ENCODE data around the gene AFMID. TPM values are rescaled to one million over a fixed set of nuclear protein-coding genes. Genes with fewer than 3 reads are reported as not detected.

The AFMID gene
- total and polyA plus RNA-seq, 2 of the 13 experiments (the other 11 are each of a cell fraction or from before 2014, with no cell fraction given), result 249 to 270 TPM

DNA sequence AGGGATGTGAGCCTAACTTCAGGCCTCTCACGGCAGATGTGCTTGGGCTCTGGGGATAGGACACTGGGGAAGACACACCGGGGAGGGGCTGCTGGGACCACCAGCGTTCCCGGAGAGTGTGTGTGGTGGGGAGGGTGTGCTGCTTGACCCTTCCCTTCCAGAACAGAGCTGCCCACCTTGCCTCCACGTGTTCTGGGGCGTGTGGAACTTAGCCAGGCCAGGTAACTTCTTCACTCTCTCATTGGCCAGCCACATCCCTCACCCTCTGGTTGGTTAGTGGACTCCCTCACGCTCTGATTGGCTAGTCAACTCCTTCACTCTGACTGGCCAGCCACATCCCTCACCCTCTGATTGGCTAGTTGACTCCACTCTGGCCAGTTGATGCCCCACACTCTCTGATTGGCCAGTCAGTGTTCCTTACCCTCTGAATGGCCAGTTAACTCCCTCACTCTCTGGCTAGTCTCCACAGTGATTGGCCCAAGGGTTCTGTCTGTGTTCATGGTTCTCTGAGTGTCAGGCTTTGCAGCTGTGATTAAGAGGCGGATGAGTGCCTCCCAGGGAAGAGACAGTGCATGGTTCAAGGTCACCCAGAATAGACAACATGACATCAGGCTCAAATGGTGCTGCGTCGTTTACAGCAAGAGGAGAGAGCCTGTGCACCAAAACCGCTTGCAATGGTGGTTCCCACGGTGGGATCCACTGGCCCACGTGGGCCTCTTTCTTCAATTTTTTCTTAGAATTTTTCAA, 54.3 kb downstream of the AFMID start (continued):
- TF ChIP-seq ZNF619 (CRISPR knock-in tag; IDR thresholded peaks at IDR 0.05) (no peak; the same call in 1 of the 2 replicates), HNRNPL (IDR thresholded peaks at IDR 0.05; ENCODE audit: low read depth, low read length) (no peak), MBNL3 (CRISPR knock-in tag; conservative IDR thresholded peaks at IDR 0.05) (0 out of 2 replicates have a peak, but pooled peaks have one; percentile 17), RCOR2 (CRISPR knock-in tag; IDR thresholded peaks at IDR 0.05) (peak; percentile 43; the same call in 1 of the 2 replicates), JUN (CRISPR knock-in tag; IDR thresholded peaks at IDR 0.05) (0 out of 2 replicates have a peak, but pooled peaks have one; percentile 55), HOXA3 (CRISPR knock-in tag; IDR thresholded peaks at IDR 0.05) (peak; percentile 84), ZKSCAN5 (CRISPR knock-in tag; IDR thresholded peaks at IDR 0.05) (no peak), THAP11 (CRISPR knock-in tag; IDR thresholded peaks at IDR 0.05) (peak; percentile 86), ZMAT3 (CRISPR knock-in tag; conservative IDR thresholded peaks at IDR 0.05) (0 out of 2 replicates have a peak, but pooled peaks have one; percentile 66), ZNF614 (CRISPR knock-in tag; IDR thresholded peaks at IDR 0.05; ENCODE audit: borderline replicate concordance) (no peak), ISL2 (CRISPR knock-in tag; IDR thresholded peaks at IDR 0.05) (0 out of 2 replicates have a peak, but pooled peaks have one; percentile 12), ZNF350 (CRISPR knock-in tag; IDR thresholded peaks at IDR 0.05; ENCODE audit: borderline replicate concordance, low read depth) (peak; percentile 65; the same call in 1 of the 2 replicates), ZNF883 (CRISPR knock-in tag; IDR thresholded peaks at IDR 0.05; ENCODE audit: not compliant biosample characterization) (peak; percentile 63), IRX3 (CRISPR knock-in tag; IDR thresholded peaks at IDR 0.05; ENCODE audit: borderline replicate concordance, low read depth) (peak; percentile 82; the same call in 1 of the 2 replicates), FOXO1 (CRISPR knock-in tag; IDR thresholded peaks at IDR 0.05) (peak; percentile 76), CEBPG (CRISPR knock-in tag; IDR thresholded peaks at IDR 0.05) (peak; percentile 48; the same call in 1 of the 2 replicates)
- TF ChIP-seq, protein P1, sequence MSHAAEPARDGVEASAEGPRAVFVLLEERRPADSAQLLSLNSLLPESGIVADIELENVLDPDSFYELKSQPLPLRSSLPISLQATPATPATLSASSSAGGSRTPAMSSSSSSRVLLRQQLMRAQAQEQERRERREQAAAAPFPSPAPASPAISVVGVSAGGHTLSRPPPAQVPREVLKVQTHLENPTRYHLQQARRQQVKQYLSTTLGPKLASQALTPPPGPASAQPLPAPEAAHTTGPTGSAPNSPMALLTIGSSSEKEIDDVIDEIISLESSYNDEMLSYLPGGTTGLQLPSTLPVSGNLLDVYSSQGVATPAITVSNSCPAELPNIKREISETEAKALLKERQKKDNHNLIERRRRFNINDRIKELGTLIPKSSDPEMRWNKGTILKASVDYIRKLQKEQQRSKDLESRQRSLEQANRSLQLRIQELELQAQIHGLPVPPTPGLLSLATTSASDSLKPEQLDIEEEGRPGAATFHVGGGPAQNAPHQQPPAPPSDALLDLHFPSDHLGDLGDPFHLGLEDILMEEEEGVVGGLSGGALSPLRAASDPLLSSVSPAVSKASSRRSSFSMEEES (CRISPR knock-in tag; IDR thresholded peaks at IDR 0.05), result no peak
- TF ChIP-seq, protein P2, sequence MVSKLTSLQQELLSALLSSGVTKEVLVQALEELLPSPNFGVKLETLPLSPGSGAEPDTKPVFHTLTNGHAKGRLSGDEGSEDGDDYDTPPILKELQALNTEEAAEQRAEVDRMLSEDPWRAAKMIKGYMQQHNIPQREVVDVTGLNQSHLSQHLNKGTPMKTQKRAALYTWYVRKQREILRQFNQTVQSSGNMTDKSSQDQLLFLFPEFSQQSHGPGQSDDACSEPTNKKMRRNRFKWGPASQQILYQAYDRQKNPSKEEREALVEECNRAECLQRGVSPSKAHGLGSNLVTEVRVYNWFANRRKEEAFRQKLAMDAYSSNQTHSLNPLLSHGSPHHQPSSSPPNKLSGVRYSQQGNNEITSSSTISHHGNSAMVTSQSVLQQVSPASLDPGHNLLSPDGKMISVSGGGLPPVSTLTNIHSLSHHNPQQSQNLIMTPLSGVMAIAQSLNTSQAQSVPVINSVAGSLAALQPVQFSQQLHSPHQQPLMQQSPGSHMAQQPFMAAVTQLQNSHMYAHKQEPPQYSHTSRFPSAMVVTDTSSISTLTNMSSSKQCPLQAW (CRISPR knock-in tag; IDR thresholded peaks at IDR 0.05), result peak; percentile 63; the same call in 1 of the 2 replicates
- TF ChIP-seq, protein P3, sequence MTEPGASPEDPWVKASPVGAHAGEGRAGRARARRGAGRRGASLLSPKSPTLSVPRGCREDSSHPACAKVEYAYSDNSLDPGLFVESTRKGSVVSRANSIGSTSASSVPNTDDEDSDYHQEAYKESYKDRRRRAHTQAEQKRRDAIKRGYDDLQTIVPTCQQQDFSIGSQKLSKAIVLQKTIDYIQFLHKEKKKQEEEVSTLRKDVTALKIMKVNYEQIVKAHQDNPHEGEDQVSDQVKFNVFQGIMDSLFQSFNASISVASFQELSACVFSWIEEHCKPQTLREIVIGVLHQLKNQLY (CRISPR knock-in tag; IDR thresholded peaks at IDR 0.05), result peak; percentile 49; the same call in 1 of the 2 replicates
- TF ChIP-seq, protein P4, sequence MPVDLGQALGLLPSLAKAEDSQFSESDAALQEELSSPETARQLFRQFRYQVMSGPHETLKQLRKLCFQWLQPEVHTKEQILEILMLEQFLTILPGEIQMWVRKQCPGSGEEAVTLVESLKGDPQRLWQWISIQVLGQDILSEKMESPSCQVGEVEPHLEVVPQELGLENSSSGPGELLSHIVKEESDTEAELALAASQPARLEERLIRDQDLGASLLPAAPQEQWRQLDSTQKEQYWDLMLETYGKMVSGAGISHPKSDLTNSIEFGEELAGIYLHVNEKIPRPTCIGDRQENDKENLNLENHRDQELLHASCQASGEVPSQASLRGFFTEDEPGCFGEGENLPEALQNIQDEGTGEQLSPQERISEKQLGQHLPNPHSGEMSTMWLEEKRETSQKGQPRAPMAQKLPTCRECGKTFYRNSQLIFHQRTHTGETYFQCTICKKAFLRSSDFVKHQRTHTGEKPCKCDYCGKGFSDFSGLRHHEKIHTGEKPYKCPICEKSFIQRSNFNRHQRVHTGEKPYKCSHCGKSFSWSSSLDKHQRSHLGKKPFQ (CRISPR knock-in tag; IDR thresholded peaks at IDR 0.05; ENCODE audit: insufficient replicate concordance), result peak; percentile 22
- TF ChIP-seq, protein P5, sequence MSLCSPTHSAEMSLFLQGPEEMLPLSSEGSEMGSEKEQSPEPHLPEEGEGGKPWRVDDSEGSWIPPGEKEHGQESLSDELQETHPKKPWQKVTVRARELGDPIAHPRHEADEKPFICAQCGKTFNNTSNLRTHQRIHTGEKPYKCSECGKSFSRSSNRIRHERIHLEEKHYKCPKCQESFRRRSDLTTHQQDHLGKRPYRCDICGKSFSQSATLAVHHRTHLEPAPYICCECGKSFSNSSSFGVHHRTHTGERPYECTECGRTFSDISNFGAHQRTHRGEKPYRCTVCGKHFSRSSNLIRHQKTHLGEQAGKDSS (CRISPR knock-in tag; IDR thresholded peaks at IDR 0.05; ENCODE audit: borderline replicate concordance, low read depth), result 0 out of 2 replicates have a peak, but pooled peaks have one; percentile 47

Data from HepG2 (cell line).